ENCODE measurements around the gene GLA. TPM values are rescaled to one million over a fixed set of nuclear protein-coding genes. Genes with fewer than 3 reads are reported as not detected.
A peak's percentile ranks its signal among the peaks of the same experiment; 100 is the strongest.

GLA gene
- polyA plus RNA-seq, 3 donors: 31.5 to 37.3 (median 32.8) TPM

DNA sequence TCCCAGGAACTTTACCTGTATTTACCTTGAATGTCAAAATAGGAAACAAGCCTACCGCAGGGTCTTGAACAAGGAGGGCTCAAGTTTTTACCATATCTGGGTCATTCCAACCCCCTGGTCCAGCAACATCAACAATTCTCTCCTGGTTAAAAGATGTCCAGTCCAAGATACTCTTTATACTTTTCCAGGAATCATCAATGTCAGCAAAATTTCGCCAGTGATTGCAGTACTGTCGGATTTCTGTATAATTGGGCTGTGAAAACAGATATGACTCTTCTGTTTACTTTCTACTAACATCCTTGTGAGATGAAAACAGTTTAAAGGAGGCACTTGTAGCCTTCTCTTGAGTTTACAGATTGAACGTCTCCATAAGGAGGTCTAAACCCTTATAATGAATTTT, 9.0 kb downstream of the GLA start:
- DNase-seq (ENCODE audit: low read depth in 3 of 3, low spot score in 2 of 3): no peak

DNA sequence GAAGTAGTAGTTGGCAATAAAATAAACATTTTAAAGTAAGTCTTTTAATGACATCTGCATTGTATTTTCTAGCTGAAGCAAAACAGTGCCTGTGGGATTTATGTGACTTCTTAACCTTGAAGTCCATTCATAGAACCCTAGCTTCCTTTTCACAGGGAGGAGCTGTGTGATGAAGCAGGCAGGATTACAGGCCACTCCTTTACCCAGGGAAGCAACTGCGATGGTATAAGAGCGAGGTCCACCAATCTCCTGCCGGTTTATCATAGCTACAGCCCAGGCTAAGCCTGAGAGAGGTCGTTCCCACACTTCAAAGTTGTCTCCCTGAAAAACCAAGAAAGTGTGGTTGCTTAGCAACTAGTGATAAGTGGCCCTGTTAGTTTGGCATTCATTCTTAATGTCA, 9.9 kb downstream of the GLA start:
- DNase-seq (ENCODE audit: low read depth in 3 of 3, low spot score in 2 of 3): no peak

DNA sequence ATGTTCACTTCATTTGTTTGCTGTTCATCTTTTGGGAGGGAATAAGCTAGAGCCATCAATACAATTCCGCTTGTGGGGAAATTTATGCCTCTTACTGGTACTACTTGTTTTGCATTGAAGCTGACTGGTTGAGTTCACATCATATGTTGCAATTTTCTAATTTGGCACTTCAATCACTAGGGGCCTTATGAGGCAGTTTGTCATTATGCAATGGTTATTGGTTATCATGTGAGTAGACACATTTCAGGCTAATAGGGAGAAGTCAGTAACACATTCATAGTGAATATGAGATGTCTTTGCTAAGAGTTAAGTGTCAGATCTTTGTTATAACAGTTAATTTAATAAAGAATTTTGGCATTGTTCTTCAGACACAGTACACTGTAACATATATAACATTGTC, 11.9 kb downstream of the GLA start:
- no peak for DNase-seq (ENCODE audit: low read depth in 3 of 3, low spot score in 2 of 3)

DNA sequence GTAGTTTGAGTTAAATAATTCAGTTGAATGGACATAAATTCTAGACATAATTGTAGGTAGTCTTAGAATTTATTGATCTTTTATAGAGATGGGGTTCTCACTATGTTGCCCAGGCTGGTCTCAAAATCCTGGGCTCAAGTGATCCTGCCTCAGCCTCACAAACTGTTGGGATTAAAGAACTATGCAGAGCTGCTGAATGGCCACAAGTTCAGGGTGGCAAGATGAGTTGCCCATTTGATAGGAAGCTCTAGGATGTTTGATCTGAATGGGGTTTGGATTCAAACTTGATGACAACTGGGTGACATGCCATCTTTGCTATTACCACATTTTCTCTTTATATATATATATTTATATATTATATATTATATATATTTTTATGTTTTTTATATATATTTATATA, 13.4 kb downstream of the GLA start:
- no peak for DNase-seq (ENCODE audit: low read depth in 3 of 3, low spot score in 2 of 3)

DNA sequence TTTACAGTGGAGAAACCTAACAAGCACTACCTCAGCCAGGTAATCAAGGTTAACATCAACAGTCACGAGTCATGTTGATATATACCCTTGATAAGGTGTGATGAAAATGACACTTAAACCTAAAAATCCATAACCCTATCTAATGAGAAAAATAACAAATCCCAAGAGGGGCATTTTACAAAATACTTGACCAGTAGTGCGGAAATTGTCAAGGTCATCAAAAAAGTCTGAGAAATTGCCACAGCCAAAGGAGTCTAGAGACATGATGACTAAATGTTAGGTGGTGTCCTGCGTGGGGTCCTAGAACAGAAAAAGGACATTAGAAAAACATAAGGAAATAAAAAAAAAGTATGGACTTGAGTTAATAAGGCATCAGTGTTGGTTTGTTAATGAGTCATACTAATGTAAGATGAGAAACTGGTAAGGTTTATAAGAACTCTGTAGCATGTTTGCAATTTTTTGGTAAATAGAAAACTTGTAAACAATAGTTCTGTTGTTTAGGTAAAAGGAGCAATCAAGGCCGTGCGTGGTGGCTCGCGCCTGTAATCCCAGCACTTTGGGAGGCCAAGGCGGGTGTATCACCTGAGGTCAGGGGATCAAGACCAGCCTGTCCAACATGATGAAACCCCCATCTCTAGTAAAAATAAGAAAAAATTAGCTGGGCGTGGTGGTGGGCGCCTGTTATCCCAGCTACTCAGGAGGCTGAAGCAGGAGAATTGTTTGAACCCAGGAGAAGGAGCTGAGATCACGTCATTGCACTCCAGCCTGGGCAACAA, 14.0 kb downstream of the GLA start:
- DNase-seq (ENCODE audit: low read depth in 3 of 3, low spot score in 2 of 3): no peak

GRCh38 chrX:101391831-101392230, 15.9 kb downstream of the GLA start:
- DNase-seq (ENCODE audit: low read depth in 3 of 3, low spot score in 2 of 3): no peak

- peak in 1 of 3 donors; percentile 77 for DNase-seq (ENCODE audit: low read depth in 3 of 3, low spot score in 2 of 3)
These were observed 16.8 kb downstream of the GLA start, which contains the start of gene RPL36A for GRCh38 chrX:101390664-101391525. Gene RPL36A, plus strand, starts transcription at chrX:101391011. Its CDS starts 33 bp downstream, at chrX:101391044.

DNA sequence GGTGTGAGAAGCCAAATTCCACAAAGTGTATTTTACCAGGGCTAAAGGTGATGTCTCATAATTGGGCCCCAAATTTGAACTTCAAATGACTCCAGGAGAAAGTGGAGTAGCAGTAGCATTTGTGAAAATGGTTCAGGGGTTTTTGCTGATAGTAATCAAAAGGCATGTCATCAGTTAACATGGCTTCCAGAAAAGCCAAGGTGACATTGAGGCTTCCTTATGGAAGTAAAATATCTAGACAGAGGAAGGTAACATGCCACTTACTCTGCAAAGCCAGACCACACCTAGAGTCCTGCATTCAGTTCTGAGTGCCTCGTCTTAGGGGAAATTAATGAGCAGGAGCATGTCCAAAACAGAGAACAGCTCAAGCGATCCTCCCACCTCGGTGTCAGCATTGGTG, 19.1 kb downstream of the GLA start:
- no peak for DNase-seq (ENCODE audit: low read depth in 3 of 3, low spot score in 2 of 3)

DNA sequence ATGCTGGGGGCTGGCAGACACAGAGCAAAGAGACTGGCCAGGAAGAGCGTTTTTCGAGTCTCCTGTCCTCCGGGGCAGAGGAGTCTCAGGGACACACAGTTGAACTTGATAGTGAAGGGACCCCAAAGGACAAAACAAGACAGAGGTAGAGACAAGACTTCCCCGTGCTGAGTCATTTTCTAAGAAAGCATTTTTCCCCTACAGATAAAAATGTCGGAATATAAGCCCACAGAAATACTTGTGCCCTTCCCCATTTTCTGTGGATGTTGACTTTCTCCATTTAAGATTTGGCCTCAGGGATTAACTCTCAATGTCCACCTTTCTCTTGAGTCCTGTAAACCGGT, 21.2 kb downstream of the GLA start:
- no peak for DNase-seq (ENCODE audit: low read depth in 3 of 3, low spot score in 2 of 3)

- DNase-seq (ENCODE audit: low read depth in 3 of 3, low spot score in 2 of 3): no peak
These were observed 21.8 kb downstream of the GLA start, which contains the start of gene BTK for GRCh38 chrX:101385795-101386541. Gene BTK, minus strand, starts transcription at chrX:101386191. Its CDS starts 10,907 bp downstream, at chrX:101375284.

- no peak for DNase-seq (ENCODE audit: low read depth in 3 of 3, low spot score in 2 of 3)
These were observed 22.6 kb downstream of the GLA start for GRCh38 chrX:101385026-101385684.

DNA sequence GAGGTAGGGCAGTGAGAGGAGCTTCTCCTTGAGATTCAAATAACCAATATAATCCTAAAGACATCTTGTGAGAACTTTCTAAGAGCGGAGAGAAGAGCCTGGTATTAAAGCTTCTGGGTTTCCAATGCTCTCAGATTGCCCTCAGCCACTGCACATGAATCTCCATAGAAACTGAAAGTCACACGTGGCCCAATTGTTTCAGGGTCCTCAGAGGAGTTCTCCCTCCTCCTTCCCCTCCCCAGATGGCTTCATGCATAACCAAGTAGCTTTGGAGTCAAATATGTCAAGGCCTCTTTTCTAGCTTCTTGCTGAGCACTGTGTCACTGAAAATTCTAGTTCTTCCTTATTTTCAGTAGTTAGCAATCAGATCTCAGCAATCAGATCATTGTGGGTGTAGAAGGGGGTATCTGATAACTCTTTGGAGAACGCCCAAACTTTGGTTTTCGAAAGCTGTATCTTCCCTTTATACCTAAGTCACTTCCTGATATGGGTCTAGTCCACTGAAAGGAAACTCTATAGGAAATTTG, 24.0 kb downstream of the GLA start:
- DNase-seq (ENCODE audit: low read depth in 3 of 3, low spot score in 2 of 3): no peak

DNA sequence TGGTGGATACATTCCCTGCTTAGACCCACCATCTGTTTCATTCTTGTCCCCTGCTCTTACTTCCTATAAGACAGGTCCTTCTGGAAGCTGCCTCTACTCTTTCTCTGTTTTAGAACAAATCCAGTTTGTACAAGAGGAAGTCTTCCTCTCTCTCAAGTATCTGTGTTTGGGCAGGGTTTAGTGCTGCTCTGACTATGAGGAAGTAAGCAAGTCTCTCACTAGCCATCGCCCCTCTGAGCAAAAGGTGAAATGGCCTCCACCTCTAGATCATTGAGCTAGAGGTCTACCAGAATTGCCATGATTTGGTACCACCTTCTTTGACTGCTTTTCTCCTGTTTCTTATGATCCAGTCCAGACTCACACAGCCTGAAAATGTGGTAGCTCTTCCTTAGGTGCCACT, 30.2 kb downstream of the GLA start:
- no peak for DNase-seq (ENCODE audit: low read depth in 3 of 3, low spot score in 2 of 3)

DNA sequence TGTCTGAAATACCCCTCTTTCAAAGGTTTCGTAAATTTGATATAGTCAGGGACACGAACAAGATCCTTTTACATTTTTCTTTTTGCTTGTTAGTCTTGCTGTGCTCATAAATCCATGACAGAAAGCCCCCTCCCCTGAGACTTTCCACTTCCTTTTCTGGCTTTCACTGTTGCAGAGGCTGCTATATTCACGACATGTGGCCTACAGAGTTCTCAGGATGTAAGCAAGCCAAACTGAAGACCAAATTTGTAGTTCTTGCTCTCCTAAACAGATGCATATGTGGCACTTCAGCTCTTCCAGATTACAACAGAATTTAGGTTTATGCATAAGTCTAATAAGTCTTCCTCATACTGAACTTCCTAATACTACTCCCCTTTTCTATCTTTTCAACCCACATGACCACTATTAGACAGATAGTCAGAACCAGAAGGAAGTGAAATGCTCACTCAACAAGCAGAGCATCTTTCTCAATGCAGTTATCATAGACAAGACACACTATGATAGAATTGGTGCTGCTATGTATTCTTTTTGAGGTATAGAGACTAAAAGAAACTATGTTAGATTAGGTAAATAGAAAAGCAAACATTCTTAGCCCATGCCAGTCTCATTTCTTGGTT, 36.7 kb downstream of the GLA start:
- DNase-seq (ENCODE audit: low read depth in 3 of 3, low spot score in 2 of 3): no peak

DNA sequence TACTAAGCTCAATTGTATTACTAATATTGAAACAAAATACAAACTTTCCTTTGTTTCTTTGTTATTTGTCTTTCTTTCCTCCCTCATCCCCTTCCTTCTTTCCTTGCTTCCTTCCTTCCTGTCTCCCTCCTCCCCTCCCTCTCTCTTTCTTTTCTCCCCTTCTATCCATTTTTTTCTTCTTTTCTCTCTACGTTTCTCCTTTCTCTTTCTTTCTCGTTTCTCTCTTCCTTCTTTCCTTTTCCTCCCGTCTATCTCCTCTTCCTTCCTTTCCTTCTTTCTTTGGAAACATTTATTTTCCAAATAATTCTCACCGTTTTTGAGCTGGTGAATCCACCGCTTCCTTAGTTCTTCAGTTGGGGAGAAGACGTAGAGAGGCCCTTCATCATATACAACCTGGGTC, 38.0 kb downstream of the GLA start:
- DNase-seq (ENCODE audit: low read depth in 3 of 3, low spot score in 2 of 3): no peak

DNA sequence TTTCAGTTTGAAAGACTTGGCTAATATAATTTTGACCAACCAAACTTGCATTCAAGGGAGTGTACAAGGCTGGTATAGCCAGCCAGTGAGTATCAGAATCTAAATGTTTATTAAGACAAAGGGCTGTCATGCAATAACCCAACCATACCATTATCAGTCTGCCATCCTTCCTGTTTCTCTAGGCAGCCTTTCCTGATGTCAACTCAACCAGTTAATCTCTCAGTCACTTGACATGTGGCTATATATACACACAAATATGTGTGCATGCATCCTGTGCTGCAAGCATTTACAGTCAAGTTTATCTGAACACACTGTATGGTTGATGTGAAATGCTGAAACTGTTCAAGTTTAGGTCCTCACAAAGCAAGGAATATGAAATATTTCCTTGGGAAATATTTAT, 38.9 kb downstream of the GLA start:
- no peak for DNase-seq (ENCODE audit: low read depth in 3 of 3, low spot score in 2 of 3)

- no peak for DNase-seq (ENCODE audit: low read depth in 3 of 3, low spot score in 2 of 3)
These were observed 42.4 kb downstream of the GLA start for GRCh38 chrX:101365301-101365795.

GRCh38 chrX:101362757-101363156, 45.0 kb downstream of the GLA start:
- DNase-seq (ENCODE audit: low read depth in 3 of 3, low spot score in 2 of 3): no peak

- DNase-seq (ENCODE audit: low read depth in 3 of 3, low spot score in 2 of 3): no peak
These were observed 45.6 kb downstream of the GLA start for GRCh38 chrX:101362116-101362515.

DNA sequence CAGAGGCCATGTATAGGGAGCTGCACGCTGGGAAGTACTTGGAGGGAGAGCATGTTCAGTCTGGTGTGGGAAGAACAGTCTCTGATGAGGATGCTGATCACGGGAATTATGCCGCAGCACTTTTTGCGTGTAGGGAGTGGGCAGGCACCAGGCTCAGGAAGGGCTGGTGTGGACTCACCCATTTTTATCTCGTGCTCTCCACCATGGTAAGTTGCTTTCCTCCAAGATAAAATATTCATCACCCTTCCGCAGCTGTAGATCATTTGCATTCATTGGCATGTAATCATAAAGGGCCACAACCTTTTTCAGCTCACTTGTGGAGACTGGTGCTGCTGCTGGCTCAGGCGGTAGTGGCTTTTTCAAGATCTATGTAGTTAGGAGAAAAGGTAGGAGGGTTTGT, 47.3 kb downstream of the GLA start:
- no peak for DNase-seq (ENCODE audit: low read depth in 3 of 3, low spot score in 2 of 3)
